Transverse colon (tissue), 4 donors: ENCODE data around the gene MAGI1. TPM values are rescaled to one million over a fixed set of nuclear protein-coding genes. Genes with fewer than 3 reads are reported as not detected.

Source experiments
- DNase-seq: peaks from one replicate; pipeline ENCODE4 v3.0.0-alpha.2; 2019
- H3K27ac ChIP-seq, 4 donors: fragments of 200-600 bp; sonication (generic); 2 replicates each; pipeline ENCODE4 v1.5.1; 2016 to 2018; ENCODE audit warnings: inconsistent platforms in 4 of 4
- H3K27me3 ChIP-seq: fragments of 200-600 bp; sonication (generic); 2 replicates; pipeline ENCODE4 v1.5.1; 2017; ENCODE audit warnings: inconsistent platforms
- H3K36me3 ChIP-seq, 4 donors: fragments of 200-600 bp; sonication (generic); 2 replicates each; pipeline ENCODE4 v1.5.1; 2017 to 2019; ENCODE audit warnings: inconsistent platforms in 4 of 4
- H3K4me1 ChIP-seq, 4 donors: fragments of 200-600 bp; sonication (generic); 2 replicates each; pipeline ENCODE4 v1.5.1; 2017 to 2020; ENCODE audit warnings: inconsistent platforms in 4 of 4
- H3K4me3 ChIP-seq, 4 donors: fragments of 200-600 bp; sonication (generic); 1 replicate in 1 of 4; 2 replicates in 3 of 4; pipeline versions ENCODE4 v1.5.1 to v1.6.1; 2017 to 2019; ENCODE audit warnings: inconsistent platforms in 4 of 4
- H3K9me3 ChIP-seq, 2 donors: fragments of 200-600 bp; sonication (generic); 2 replicates each; pipeline ENCODE4 v1.5.1; 2017 to 2019; ENCODE audit warnings: inconsistent platforms in 2 of 2
- EP300 ChIP-seq: sonication (generic); formaldehyde crosslinking; IDR thresholded peaks from one replicate; pipeline ENCODE4 v1.6.1; 2017; ENCODE audit warnings: antibody characterized with exemption, low read depth
- POLR2A ChIP-seq: fragments of 450-650 bp; IDR thresholded peaks from one replicate; pipeline ENCODE4 v1.6.1; 2016; ENCODE audit warnings: antibody characterized with exemption, mild to moderate bottlenecking, moderate library complexity
- POLR2AphosphoS5 ChIP-seq, 3 donors: sonication (generic); formaldehyde crosslinking; IDR thresholded peaks; one replicate each; pipeline ENCODE4 v1.6.1; 2016; ENCODE audit warnings: antibody characterized with exemption in 3 of 3
- WGBS, 2 donors: methylation state at CpG; one replicate each; pipeline ENCODE4 v1.1.5; 2018; ENCODE audit warnings: low coverage in 1 of 2; 5-methylcytosine and 5-hydroxymethylcytosine counted together
- in situ Hi-C, 4 donors: fragments of 200-750 bp; cut with MboI; loops; one replicate each; pipeline versions ENCODE4 v1.15.0 to v1.15.1; 2017; ENCODE audit warnings: low sequenced_read_pairs in 3 of 4, low pct_ligation_motif_present in 1 of 4, low pct_unique_long_range_greater_than_20kb in 1 of 4
- intact Hi-C: fragments of 100-400 bp; cut with DNase I; formaldehyde crosslinking; loops from one replicate; pipeline ENCODE4 v1.15.1; 2023; ENCODE audit warnings: low total_unique reads
- total RNA-seq, 4 donors: library from RNA; depleted of rRNA; stranded (reverse); fragments of >200 nt; gene quantifications; one replicate each; pipeline ENCODE4 v1.1.0, GENCODE V29; 2016
- TF ChIP-seq, protein P1 (sequence below), 5 experiments: fragments of 200-600 bp in 3 of 5; fragments of 450-650 bp in 2 of 5; sonication (generic) in 3 of 5; IDR thresholded peaks; 1 replicate in 2 of 5; 2 replicates in 3 of 5; pipeline ENCODE4 v1.5.1; 2016 to 2017; ENCODE audit warnings: antibody characterized with exemption in 5 of 5, inconsistent platforms in 3 of 5, mild to moderate bottlenecking in 2 of 5, moderate library complexity in 1 of 5

The MAGI1 gene
- total RNA-seq, 4 donors from 2014 or later, result 50.8 to 190 (median 67.4) TPM

DNA sequence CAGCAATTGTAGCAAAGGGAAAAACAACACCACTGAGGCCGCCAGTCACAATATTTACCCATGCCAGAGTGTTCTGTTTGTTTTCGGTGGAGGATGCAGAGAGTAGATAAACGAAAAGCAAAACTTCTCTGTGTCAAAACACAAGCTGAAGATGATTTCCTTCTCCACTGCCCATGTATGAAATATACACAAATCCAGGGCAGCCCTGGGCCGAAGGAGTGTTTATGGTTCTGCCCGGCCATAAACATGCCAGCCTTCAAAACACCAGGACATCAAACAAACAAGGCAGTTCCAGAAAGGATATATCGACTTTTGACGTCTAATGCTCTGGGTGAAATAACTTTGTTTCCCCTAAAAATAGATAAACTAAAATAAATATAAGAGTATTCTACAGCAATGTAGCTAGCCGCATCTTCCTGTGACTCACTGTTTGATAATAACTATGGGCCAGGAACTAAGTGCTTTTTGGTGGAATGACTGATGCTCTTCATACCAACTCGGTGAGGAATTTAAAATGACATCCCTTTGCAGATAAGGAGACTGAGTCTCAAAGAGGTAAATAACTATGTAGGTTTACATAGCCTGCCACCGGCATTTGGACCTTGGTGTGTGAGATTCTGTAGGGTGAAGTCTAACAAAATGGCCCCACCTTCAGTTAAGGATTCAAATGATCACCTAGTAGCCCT, 82.8 kb downstream of the MAGI1 start:
- Histone ChIP-seq H3K27ac (peak overlapping the region; percentile 46 to 86 (median 85)), H3K36me3 (no peaks in the 10 kb centered on the region), H3K4me1 (peaks cover 29 to 59% (median 42%) of the 10 kb centered on the region in 4 donors), H3K9me3 (no peaks in the 10 kb centered on the region), H3K4me3 (no peak overlapping the region), H3K27me3 (no peaks in the 10 kb centered on the region)
- peak; percentile 42 for DNase-seq
- WGBS, 2 donors, result 43 to 48% methylated on average over 10 of the region's 10 CpGs
- in situ Hi-C loops, result no loop called here
- intact Hi-C loops, result no loop called here
- no peak for TF ChIP-seq POLR2A
- no peak for TF ChIP-seq EP300
- TF ChIP-seq, protein P1, sequence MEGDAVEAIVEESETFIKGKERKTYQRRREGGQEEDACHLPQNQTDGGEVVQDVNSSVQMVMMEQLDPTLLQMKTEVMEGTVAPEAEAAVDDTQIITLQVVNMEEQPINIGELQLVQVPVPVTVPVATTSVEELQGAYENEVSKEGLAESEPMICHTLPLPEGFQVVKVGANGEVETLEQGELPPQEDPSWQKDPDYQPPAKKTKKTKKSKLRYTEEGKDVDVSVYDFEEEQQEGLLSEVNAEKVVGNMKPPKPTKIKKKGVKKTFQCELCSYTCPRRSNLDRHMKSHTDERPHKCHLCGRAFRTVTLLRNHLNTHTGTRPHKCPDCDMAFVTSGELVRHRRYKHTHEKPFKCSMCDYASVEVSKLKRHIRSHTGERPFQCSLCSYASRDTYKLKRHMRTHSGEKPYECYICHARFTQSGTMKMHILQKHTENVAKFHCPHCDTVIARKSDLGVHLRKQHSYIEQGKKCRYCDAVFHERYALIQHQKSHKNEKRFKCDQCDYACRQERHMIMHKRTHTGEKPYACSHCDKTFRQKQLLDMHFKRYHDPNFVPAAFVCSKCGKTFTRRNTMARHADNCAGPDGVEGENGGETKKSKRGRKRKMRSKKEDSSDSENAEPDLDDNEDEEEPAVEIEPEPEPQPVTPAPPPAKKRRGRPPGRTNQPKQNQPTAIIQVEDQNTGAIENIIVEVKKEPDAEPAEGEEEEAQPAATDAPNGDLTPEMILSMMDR (IDR thresholded peaks at IDR 0.05), result no peak
- no peak for TF ChIP-seq POLR2AphosphoS5 (IDR thresholded peaks at IDR 0.05)

DNA sequence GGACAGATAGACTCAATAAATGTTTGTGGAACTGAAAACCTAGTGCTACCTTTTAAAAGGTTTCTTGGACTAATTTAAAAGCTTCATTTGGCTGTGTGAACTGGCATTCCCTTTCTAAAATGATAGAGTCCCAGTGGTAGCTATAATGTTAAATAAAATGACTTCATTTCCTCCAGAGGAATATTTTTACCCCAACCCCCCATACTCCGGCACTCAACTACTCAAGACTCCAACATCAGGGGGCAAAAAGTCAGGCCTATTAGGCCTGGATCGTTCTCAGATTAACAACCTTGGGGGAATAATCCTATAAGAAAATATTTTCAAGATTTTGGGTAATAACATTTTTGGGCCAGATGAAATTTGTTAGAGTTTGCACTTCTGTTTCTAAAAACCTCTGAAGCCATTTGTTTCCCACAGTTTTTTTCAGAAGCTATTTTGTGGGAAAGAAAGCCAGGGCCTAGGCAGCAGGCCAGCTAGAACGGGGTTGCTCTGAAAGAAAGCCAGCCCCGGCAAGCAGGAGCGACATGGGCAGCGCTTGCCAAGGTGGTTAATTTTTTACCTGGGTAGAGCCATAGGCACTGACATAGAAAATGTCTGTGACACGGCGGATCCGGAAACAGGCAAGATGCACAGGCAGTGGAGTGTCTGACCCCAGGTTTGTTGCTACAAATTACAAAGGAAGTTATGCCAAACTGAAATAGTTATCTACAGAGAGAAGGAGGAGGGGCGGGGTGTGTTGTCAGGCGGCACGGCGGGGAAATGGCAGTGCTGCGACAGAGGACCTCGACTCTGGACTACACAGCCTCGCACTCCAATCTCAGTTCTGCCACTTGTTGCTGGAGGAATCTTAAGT, 84.6 kb downstream of the MAGI1 start:
- peaks cover 29 to 65% (median 45%) of the 10 kb centered on the region in 4 donors for H3K4me1 ChIP-seq

DNA sequence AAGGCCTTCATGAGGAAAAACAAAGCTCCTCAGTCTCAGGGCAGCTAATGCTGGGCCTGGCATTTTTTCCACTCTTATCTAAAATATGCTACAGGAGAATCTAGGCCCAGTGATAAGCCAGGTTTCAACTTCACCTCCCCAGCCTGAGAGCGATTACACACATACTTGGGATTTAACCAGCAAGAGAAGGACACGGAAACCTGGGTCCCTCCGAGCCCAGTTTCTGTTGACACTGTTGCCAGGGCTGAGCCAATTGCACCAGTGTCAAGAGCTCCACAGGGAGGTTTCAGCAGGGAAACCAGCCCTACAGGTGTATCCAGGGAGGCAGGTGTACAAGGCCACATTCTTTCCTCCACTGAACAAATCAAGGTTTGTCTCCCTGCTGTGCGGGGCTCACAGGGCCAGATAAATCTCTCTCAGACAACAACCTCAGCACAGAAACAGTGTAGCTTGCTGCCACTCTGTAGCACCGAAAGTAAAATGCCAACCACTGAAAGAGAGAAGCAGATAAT, 85.4 kb downstream of the MAGI1 start:
- H3K4me1 ChIP-seq, result peaks cover 34 to 72% (median 52%) of the 10 kb centered on the region in 4 donors
- intact Hi-C loops (no loop called here), in situ Hi-C loops (no loop called here)
- no peak overlapping the region for H3K4me3 ChIP-seq
- no peaks in the 10 kb centered on the region for H3K9me3 ChIP-seq
- no peaks in the 10 kb centered on the region for H3K36me3 ChIP-seq
- no peaks in the 10 kb centered on the region for H3K27me3 ChIP-seq
- TF ChIP-seq, protein P1 (IDR thresholded peaks at IDR 0.05), result no peak
- TF ChIP-seq POLR2AphosphoS5 (IDR thresholded peaks at IDR 0.05) (peak in 2 of 3 donors; percentile 70 to 73), EP300 (no peak), POLR2A (peak; percentile 52)
- DNase-seq, result peak; percentile 86
- H3K27ac ChIP-seq, result peak overlapping the region; percentile 84 to 86 (median 86)
- 17 to 57% methylated on average over 1 to 5 of the region's 5 CpGs for WGBS, 2 donors

More for the DNA sequence above, 84.6 kb downstream of the MAGI1 start:
- DNase-seq, result peak; percentile 72
- peak overlapping the region in 1 of 4 donors; percentile 1 for H3K4me3 ChIP-seq
- no peaks in the 10 kb centered on the region for H3K9me3 ChIP-seq
- peak; percentile 24 for TF ChIP-seq POLR2A
- no peak for TF ChIP-seq EP300
- H3K27ac ChIP-seq, result peak overlapping the region; percentile 84 to 86 (median 86)
- in situ Hi-C loops (no loop called here), intact Hi-C loops (no loop called here)
- no peaks in the 10 kb centered on the region for H3K36me3 ChIP-seq
- 20 to 46% methylated on average over 4 to 16 of the region's 16 CpGs for WGBS, 2 donors
- H3K27me3 ChIP-seq, result no peaks in the 10 kb centered on the region

DNA sequence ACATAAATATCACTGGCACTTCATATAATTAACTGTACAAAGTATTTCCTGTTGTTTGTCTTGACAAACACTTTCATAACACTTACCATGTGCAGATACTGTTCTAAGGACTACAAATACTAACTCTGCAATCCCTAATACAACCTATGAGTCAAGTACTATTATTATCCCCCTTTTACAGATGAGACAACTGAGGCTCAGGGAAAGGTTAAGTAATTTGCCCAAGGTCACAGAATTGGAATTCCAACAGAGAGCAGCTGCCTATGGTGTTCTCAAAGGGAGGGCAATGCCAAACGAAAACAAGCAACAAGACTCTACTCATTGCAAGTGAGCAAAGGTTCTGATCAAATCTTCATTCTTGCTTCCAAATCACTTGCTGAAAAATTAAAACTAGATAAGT, 85.9 kb downstream of the MAGI1 start:
- Histone ChIP-seq H3K4me3 (no peak overlapping the region), H3K4me1 (peaks cover 34 to 78% (median 54%) of the 10 kb centered on the region in 4 donors), H3K27me3 (no peaks in the 10 kb centered on the region), H3K36me3 (no peaks in the 10 kb centered on the region), H3K9me3 (no peaks in the 10 kb centered on the region), H3K27ac (peak overlapping the region; percentile 84 to 86 (median 86))
- intact Hi-C loops (no loop called here), in situ Hi-C loops (no loop called here)
- TF ChIP-seq POLR2AphosphoS5 (IDR thresholded peaks at IDR 0.05) (no peak), POLR2A (no peak), EP300 (no peak)
- TF ChIP-seq, protein P1 (IDR thresholded peaks at IDR 0.05), result no peak
- 48 to 83% methylated on average over 1 of the region's 1 CpG for WGBS, 2 donors
- no peak for DNase-seq
